ENCODE results near the gene MRPL28. TPM values are rescaled to one million over a fixed set of nuclear protein-coding genes. Genes with fewer than 3 reads are reported as not detected.
"Not testable (repeated sequence)": the region's sequence is repeated elsewhere in the genome, so short reads cannot be mapped to it uniquely, and the experiment has no call there.

MRPL28 gene
- total RNA-seq, 1 experiment from 2014 or later: 91.2 TPM

- BruUV-seq (replicated peaks): no TSS peak
- Mint-ChIP-seq H3K36me3 (ENCODE audit: insufficient read depth, unreplicated experiment) (peaks cover 21% of the 10 kb centered on the region), H3K4me1 (ENCODE audit: low read depth, unreplicated experiment) (peaks cover 24% of the 10 kb centered on the region), H3K9me3 (ENCODE audit: unreplicated experiment) (no peaks in the 10 kb centered on the region), H3K27ac (ENCODE audit: unreplicated experiment) (no peak overlapping the region), H3K27me3 (ENCODE audit: insufficient read depth, unreplicated experiment) (no peaks in the 10 kb centered on the region), H3K4me3 (ENCODE audit: unreplicated experiment) (no peak overlapping the region)
- H3K9me3 ChIP-seq: no peaks in the 10 kb centered on the region
- intact Hi-C loops (cut with micrococcal nuclease; ENCODE audit: unreplicated experiment): no loop called here
- CTCF ChIA-PET: interaction anchor here (0.5 to 3.2 kb wide), 3 partner anchors 13 to 206 kb away, joined by 3 to 10 read pairs (median 6); partner anchors contain the start of gene AXIN1
- H3K36me3 ChIP-seq (ENCODE audit: control insufficient read depth, insufficient read depth, low read length): no peaks in the 10 kb centered on the region
- no peaks in the 10 kb centered on the region for H3K27me3 ChIP-seq (replicated peaks; ENCODE audit: control insufficient read depth, insufficient read depth, low read length)
- POLR2A ChIA-PET: no interaction called here
- H3K4me3 ChIP-seq (ENCODE audit: low read depth, low read length): no peak overlapping the region
- H3K4me1 ChIP-seq: peaks cover 22% of the 10 kb centered on the region
- no peak for DNase-seq
- no peak for TF ChIP-seq CTCF (IDR thresholded peaks at IDR 0.05; ENCODE audit: insufficient read depth in 1 of 2, low read depth in 1 of 2, low read length in 1 of 2, severe bottlenecking in 1 of 2, unreplicated experiment in 1 of 2)
Measured at GRCh38 chr16:337437-337836, 32.9 kb downstream of the MRPL28 start.

GRCh38 chr16:336269-336668, 34.1 kb downstream of the MRPL28 start:
- Mint-ChIP-seq H3K27ac (ENCODE audit: unreplicated experiment) (no peak overlapping the region), H3K9me3 (ENCODE audit: unreplicated experiment) (no peaks in the 10 kb centered on the region), H3K36me3 (ENCODE audit: insufficient read depth, unreplicated experiment) (peaks cover 18% of the 10 kb centered on the region), H3K27me3 (ENCODE audit: insufficient read depth, unreplicated experiment) (no peaks in the 10 kb centered on the region), H3K4me3 (ENCODE audit: unreplicated experiment) (no peak overlapping the region), H3K4me1 (ENCODE audit: low read depth, unreplicated experiment) (peaks cover 24% of the 10 kb centered on the region)
- no peak for TF ChIP-seq CTCF (IDR thresholded peaks at IDR 0.05; ENCODE audit: insufficient read depth in 1 of 2, low read depth in 1 of 2, low read length in 1 of 2, severe bottlenecking in 1 of 2, unreplicated experiment in 1 of 2)
- no peaks in the 10 kb centered on the region for H3K36me3 ChIP-seq (ENCODE audit: control insufficient read depth, insufficient read depth, low read length)
- H3K9me3 ChIP-seq: no peaks in the 10 kb centered on the region
- peaks cover 29% of the 10 kb centered on the region for H3K4me1 ChIP-seq
- BruUV-seq (replicated peaks): no TSS peak
- ChIA-PET POLR2A (interaction anchor here (0.7 kb wide), 1 partner anchor 880 kb away, joined by 4 read pairs; no protein-coding TSS in a partner anchor), CTCF (interaction anchor here (3.2 kb wide), 1 partner anchor 17 kb away, joined by 10 read pairs; the partner anchor contains the start of gene AXIN1)
- no peaks in the 10 kb centered on the region for H3K27me3 ChIP-seq (replicated peaks; ENCODE audit: control insufficient read depth, insufficient read depth, low read length)
- DNase-seq: no peak
- no peak overlapping the region for H3K4me3 ChIP-seq (ENCODE audit: low read depth, low read length)
- intact Hi-C loops (cut with micrococcal nuclease; ENCODE audit: unreplicated experiment): no loop called here

GRCh38 chr16:334861-335632, 35.3 kb downstream of the MRPL28 start:
- H3K27me3 ChIP-seq (replicated peaks; ENCODE audit: control insufficient read depth, insufficient read depth, low read length); H3K27me3 Mint-ChIP-seq (ENCODE audit: insufficient read depth, unreplicated experiment); BruUV-seq (replicated peaks); H3K4me3 ChIP-seq (ENCODE audit: low read depth, low read length); H3K9me3 ChIP-seq; DNase-seq; CTCF ChIA-PET; POLR2A ChIA-PET; H3K36me3 ChIP-seq (ENCODE audit: control insufficient read depth, insufficient read depth, low read length); intact Hi-C loops (cut with micrococcal nuclease; ENCODE audit: unreplicated experiment); H3K9me3 Mint-ChIP-seq (ENCODE audit: unreplicated experiment): not testable (repeated sequence)
- peak overlapping the region; percentile 90 for H3K27ac Mint-ChIP-seq (ENCODE audit: unreplicated experiment)
- peak overlapping the region; percentile 11 for H3K4me3 Mint-ChIP-seq (ENCODE audit: unreplicated experiment)
- H3K36me3 Mint-ChIP-seq (ENCODE audit: insufficient read depth, unreplicated experiment): peaks cover 27% of the 10 kb centered on the region
- H3K4me1 ChIP-seq: peaks cover 42% of the 10 kb centered on the region
- H3K4me1 Mint-ChIP-seq (ENCODE audit: low read depth, unreplicated experiment): peaks cover 29% of the 10 kb centered on the region

GRCh38 chr16:334164-334832, 36.0 kb downstream of the MRPL28 start:
- Mint-ChIP-seq H3K4me3 (ENCODE audit: unreplicated experiment) (peak overlapping the region; percentile 11), H3K36me3 (ENCODE audit: insufficient read depth, unreplicated experiment) (peaks cover 27% of the 10 kb centered on the region), H3K27ac (ENCODE audit: unreplicated experiment) (peak overlapping the region; percentile 90), H3K4me1 (ENCODE audit: low read depth, unreplicated experiment) (peaks cover 24% of the 10 kb centered on the region)
- H3K9me3 Mint-ChIP-seq (ENCODE audit: unreplicated experiment); H3K9me3 ChIP-seq; BruUV-seq (replicated peaks); CTCF ChIA-PET; H3K27me3 ChIP-seq (replicated peaks; ENCODE audit: control insufficient read depth, insufficient read depth, low read length); intact Hi-C loops (cut with micrococcal nuclease; ENCODE audit: unreplicated experiment); POLR2A ChIA-PET; H3K36me3 ChIP-seq (ENCODE audit: control insufficient read depth, insufficient read depth, low read length); H3K4me3 ChIP-seq (ENCODE audit: low read depth, low read length); DNase-seq; H3K27me3 Mint-ChIP-seq (ENCODE audit: insufficient read depth, unreplicated experiment): not testable (repeated sequence)
- peaks cover 42% of the 10 kb centered on the region for H3K4me1 ChIP-seq
